ENCODE data around the gene C1orf35. TPM values are rescaled to one million over a fixed set of nuclear protein-coding genes. Genes with fewer than 3 reads are reported as not detected.
A peak's percentile ranks its signal among the peaks of the same experiment; 100 is the strongest.

Gene C1orf35
- total and polyA plus RNA-seq, 9 of the 15 experiments (the other 6 are each of a cell fraction or from before 2014, with no cell fraction given): 3.2 to 48.7 (median 12.5) TPM

GRCh38 chr1:228145463-228146416 lies 42.6 kb upstream of the C1orf35 start (continued):
- TF ChIP-seq ZBTB11 (CRISPR knock-in tag; IDR thresholded peaks at IDR 0.05): no peak
- no peak for TF ChIP-seq SIN3B (IDR thresholded peaks at IDR 0.05; ENCODE audit: low read depth)
- TF ChIP-seq HDAC1 (IDR thresholded peaks at IDR 0.05): peak in 1 of 2 experiments; percentile 97; a peak in 2 of 4 replicates
- TF ChIP-seq, protein P1, sequence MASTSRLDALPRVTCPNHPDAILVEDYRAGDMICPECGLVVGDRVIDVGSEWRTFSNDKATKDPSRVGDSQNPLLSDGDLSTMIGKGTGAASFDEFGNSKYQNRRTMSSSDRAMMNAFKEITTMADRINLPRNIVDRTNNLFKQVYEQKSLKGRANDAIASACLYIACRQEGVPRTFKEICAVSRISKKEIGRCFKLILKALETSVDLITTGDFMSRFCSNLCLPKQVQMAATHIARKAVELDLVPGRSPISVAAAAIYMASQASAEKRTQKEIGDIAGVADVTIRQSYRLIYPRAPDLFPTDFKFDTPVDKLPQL (IDR thresholded peaks at IDR 0.05; ENCODE audit: extremely low read depth, insufficient read length): no peak
- TF ChIP-seq NR2C2 (CRISPR knock-in tag; IDR thresholded peaks at IDR 0.05): no peak
- no peak for TF ChIP-seq NR2C2 (tag; IDR thresholded peaks at IDR 0.05)
- TF ChIP-seq ARID3A (IDR thresholded peaks at IDR 0.05; ENCODE audit: borderline replicate concordance, low read depth, low read length): no peak
- TF ChIP-seq FOS (IDR thresholded peaks at IDR 0.05; ENCODE audit: extremely low read depth, insufficient read length): no peak
- TF ChIP-seq SLC30A9 (CRISPR knock-in tag; IDR thresholded peaks at IDR 0.05): no peak
- no peak for TF ChIP-seq EGR1 (conservative IDR thresholded peaks at IDR 0.05)
- TF ChIP-seq ZNF280B (CRISPR knock-in tag; IDR thresholded peaks at IDR 0.05): no peak
- TF ChIP-seq CBFA2T2 (conservative IDR thresholded peaks at IDR 0.05): peak; percentile 96
- TF ChIP-seq ZMIZ1 (IDR thresholded peaks at IDR 0.05; ENCODE audit: low read depth in 2 of 2, low read length in 2 of 2): peak in 1 of 2 experiments; percentile 85; a peak in 2 of 4 replicates
- no peak for TF ChIP-seq STAT5B (CRISPR knock-in tag; IDR thresholded peaks at IDR 0.05)
- peak; percentile 85 for TF ChIP-seq TARDBP (IDR thresholded peaks at IDR 0.05)
